ENCODE measurements around the gene ETFA. TPM values are rescaled to one million over a fixed set of nuclear protein-coding genes. Genes with fewer than 3 reads are reported as not detected.

Gene ETFA
- total and polyA plus RNA-seq, 9 of the 15 experiments (the other 6 are each of a cell fraction or from before 2014, with no cell fraction given): 130 to 543 (median 232) TPM

- TF ChIP-seq NKRF (IDR thresholded peaks at IDR 0.05; ENCODE audit: borderline replicate concordance): no peak
- no peak for TF ChIP-seq RCOR1 (IDR thresholded peaks at IDR 0.05; ENCODE audit: borderline replicate concordance in 1 of 2, low read depth in 2 of 2, low read length in 2 of 2)
- no peak for TF ChIP-seq KLF16 (IDR thresholded peaks at IDR 0.05)
- TF ChIP-seq TRIM24 (IDR thresholded peaks at IDR 0.05): no peak
- no peak for TF ChIP-seq MAX (CRISPR knock-in tag; IDR thresholded peaks at IDR 0.05)
These were observed 94.0 kb downstream of the ETFA start (continued) for GRCh38 chr15:76217029-76217881.

GRCh38 chr15:76215634-76216033 is 95.6 kb downstream of the ETFA start:
- Histone ChIP-seq H4K20me1 (replicated peaks; ENCODE audit: control insufficient read depth, insufficient read depth, low read length) (no peaks in the 10 kb centered on the region), H3K4me2 (ENCODE audit: insufficient read depth, low read length) (no peak overlapping the region), H3K9me1 (ENCODE audit: control insufficient read depth, insufficient read depth, low read length) (no peaks in the 10 kb centered on the region), H2AFZ (ENCODE audit: low read depth, low read length) (no peak overlapping the region), H3K9ac (ENCODE audit: insufficient read depth in 1 of 2, low read depth in 2 of 2, low read length in 2 of 2) (no peak overlapping the region), H3K4me1 (replicated peaks in 1 of 2; ENCODE audit: control insufficient read depth in 2 of 2, insufficient read depth in 2 of 2, low read length in 2 of 2) (no peaks in the 10 kb centered on the region), H3K4me3 (no peak overlapping the region), H3K79me2 (ENCODE audit: control insufficient read depth, insufficient read depth, low read length) (no peaks in the 10 kb centered on the region), H3K27me3 (ENCODE audit: control insufficient read depth in 2 of 2, insufficient read depth in 2 of 2, low read length in 2 of 2) (no peaks in the 10 kb centered on the region), H3K36me3 (ENCODE audit: control insufficient read depth, insufficient read depth, low read length) (peaks cover 83% of the 10 kb centered on the region), H3K9me3 (replicated peaks; ENCODE audit: control insufficient read depth, insufficient read depth, low read depth, low read length) (no peaks in the 10 kb centered on the region), H3K27ac (ENCODE audit: extremely low read depth, low read depth, low read length) (no peak overlapping the region)
- intact Hi-C loops (cut with micrococcal nuclease) (no loop called here), in situ Hi-C loops (cut with MboI) (no loop called here)
- no peak for DNase-seq (ENCODE audit: extremely low read depth in 1 of 4, low spot score in 3 of 4)
- no peak for ATAC-seq
- 83% methylated on average over 1 of the region's 1 CpG for WGBS (ENCODE audit: insufficient coverage, low coverage, missing lambda C conversion rate)
- ChIA-PET POLR2A (interaction anchor here (0.6 to 1.2 kb wide), 3 partner anchors 9 to 20 kb away, joined by 3 to 4 read pairs (median 3); no protein-coding TSS in a partner anchor), CTCF (ENCODE audit: low intra/inter-chr PET ratio) (no interaction called here)
- no TSS peak for BruUV-seq (replicated peaks)
- no peak for FAIRE-seq
- TF ChIP-seq ZNF639 (CRISPR knock-in tag; conservative IDR thresholded peaks at IDR 0.05 in 1 of 2, IDR thresholded peaks at IDR 0.05 in 1 of 2) (no peak), TFAM (CRISPR knock-in tag; conservative IDR thresholded peaks at IDR 0.05) (no peak), CTBP1 (IDR thresholded peaks at IDR 0.05; ENCODE audit: borderline replicate concordance) (no peak), MAFF (IDR thresholded peaks at IDR 0.05; ENCODE audit: low read length) (no peak), BRD9 (IDR thresholded peaks at IDR 0.05; ENCODE audit: low read depth, partially characterized antibody) (no peak), SRSF9 (IDR thresholded peaks at IDR 0.05; ENCODE audit: borderline replicate concordance, low read depth, low read length) (no peak), FOXO4 (CRISPR knock-in tag; IDR thresholded peaks at IDR 0.05) (no peak), SETDB1 (IDR thresholded peaks at IDR 0.05; ENCODE audit: low read length) (no peak), KDM5B (IDR thresholded peaks at IDR 0.05; ENCODE audit: insufficient replicate concordance, low read depth, low read length) (no peak), GATAD2A (IDR thresholded peaks at IDR 0.05) (no peak), PHTF2 (CRISPR knock-in tag; IDR thresholded peaks at IDR 0.05) (no peak)
